IPS-11a (cell line): ENCODE measurements around the gene THRB.

Experiments
- H3K4me3 ChIP-seq: one replicate; pipeline ENCODE4 v1.5.1; 2013; ENCODE audit warnings: low read depth, low read length, control low read depth

The THRB gene

GRCh38 chr3:24357635-24358034 is 137.0 kb downstream of the THRB start:
- no peak overlapping the region for H3K4me3 ChIP-seq

GRCh38 chr3:24355806-24356205 is 138.8 kb downstream of the THRB start:
- no peak overlapping the region for H3K4me3 ChIP-seq

- no peak overlapping the region for H3K4me3 ChIP-seq
These were observed 140.4 kb downstream of the THRB start for GRCh38 chr3:24354230-24354629.

- no peak overlapping the region for H3K4me3 ChIP-seq
These were observed 141.6 kb downstream of the THRB start for GRCh38 chr3:24352893-24353553.

GRCh38 chr3:24351779-24352469 is 142.7 kb downstream of the THRB start:
- no peak overlapping the region for H3K4me3 ChIP-seq

GRCh38 chr3:24349367-24350019 is 145.2 kb downstream of the THRB start:
- no peak overlapping the region for H3K4me3 ChIP-seq

GRCh38 chr3:24348348-24348747 is 146.3 kb downstream of the THRB start:
- H3K4me3 ChIP-seq, result no peak overlapping the region

GRCh38 chr3:24344784-24345439 is 149.7 kb downstream of the THRB start:
- no peak overlapping the region for H3K4me3 ChIP-seq

GRCh38 chr3:24343084-24343783 is 151.4 kb downstream of the THRB start:
- H3K4me3 ChIP-seq, result no peak overlapping the region

GRCh38 chr3:24342275-24342674 is 152.4 kb downstream of the THRB start:
- no peak overlapping the region for H3K4me3 ChIP-seq

- no peak overlapping the region for H3K4me3 ChIP-seq
These were observed 153.0 kb downstream of the THRB start for GRCh38 chr3:24341668-24342067.

GRCh38 chr3:24340966-24341365 is 153.7 kb downstream of the THRB start:
- H3K4me3 ChIP-seq, result no peak overlapping the region

- no peak overlapping the region for H3K4me3 ChIP-seq
These were observed 154.5 kb downstream of the THRB start for GRCh38 chr3:24340161-24340560.

- H3K4me3 ChIP-seq, result no peak overlapping the region
These were observed 155.3 kb downstream of the THRB start for GRCh38 chr3:24339266-24339825.

GRCh38 chr3:24338409-24339130 is 156.1 kb downstream of the THRB start:
- no peak overlapping the region for H3K4me3 ChIP-seq

- no peak overlapping the region for H3K4me3 ChIP-seq
These were observed 158.5 kb downstream of the THRB start for GRCh38 chr3:24336101-24336500.

GRCh38 chr3:24332092-24332491 is 162.6 kb downstream of the THRB start:
- H3K4me3 ChIP-seq, result no peak overlapping the region

- no peak overlapping the region for H3K4me3 ChIP-seq
These were observed 171.4 kb downstream of the THRB start for GRCh38 chr3:24323272-24323671.

GRCh38 chr3:24320601-24321000 is 174.0 kb downstream of the THRB start:
- H3K4me3 ChIP-seq, result no peak overlapping the region

GRCh38 chr3:24318677-24319287 is 175.9 kb downstream of the THRB start:
- no peak overlapping the region for H3K4me3 ChIP-seq
